H1 (cell line): ENCODE data around the gene PRG2. TPM values are rescaled to one million over a fixed set of nuclear protein-coding genes. Genes with fewer than 3 reads are reported as not detected.

Experiments
- CTCF ChIA-PET: fragments of 300-600 bp; sonication (Branson Sonifier 250); formaldehyde crosslinking; loops from one replicate; lab custom pipeline; 2021; ENCODE audit not compliant: partially characterized antibody; lab: Charles Lee
- POLR2A ChIA-PET: fragments of 300-600 bp; sonication (Branson Sonifier 250); formaldehyde crosslinking; loops from one replicate; lab custom pipeline; 2021; ENCODE audit warnings: inconsistent platforms; ENCODE audit not compliant: partially characterized antibody; lab: Charles Lee
- DNase-seq, 2 experiments: peaks; one replicate each; pipeline versions ENCODE4 v3.0.0 to v3.0.0-alpha.2; 2010 to 2022; ENCODE audit warnings: low spot score in 2 of 2, low read depth in 1 of 2, mixed read lengths in 1 of 2
- FAIRE-seq: peaks from 2 replicates; lab custom pipeline; 2011; peaks lifted over from hg19 to GRCh38; lab: Jason Lieb, UNC
- H2AFZ ChIP-seq: 2 replicates; pipeline ENCODE4 v1.8.1; 2012; ENCODE audit warnings: low read length, inconsistent platforms
- H2AK5ac ChIP-seq: 2 replicates; pipeline ENCODE4 v1.6.1; 2013; ENCODE audit warnings: low read depth, low read length
- H2BK120ac ChIP-seq: replicated peaks from 2 replicates; pipeline ENCODE3; 2013; ENCODE audit warnings: low read depth, low read length, inconsistent platforms
- H2BK12ac ChIP-seq: 2 replicates; pipeline ENCODE4 v1.6.1; 2013; ENCODE audit warnings: low read depth, low read length
- H2BK15ac ChIP-seq: 2 replicates; pipeline ENCODE4 v1.6.1; 2013; ENCODE audit warnings: low read length
- H2BK20ac ChIP-seq: 2 replicates; pipeline ENCODE4 v1.6.1; 2013; ENCODE audit warnings: low read length
- H2BK5ac ChIP-seq: 2 replicates; pipeline ENCODE4 v1.6.1; 2013; ENCODE audit warnings: low read depth, low read length
- H3K14ac ChIP-seq: 2 replicates; pipeline ENCODE4 v1.6.1; 2013; ENCODE audit warnings: inconsistent platforms; ENCODE audit not compliant: insufficient read length
- H3K18ac ChIP-seq: 2 replicates; pipeline ENCODE4 v1.6.1; 2013; ENCODE audit warnings: low read length; ENCODE audit errors: extremely low read depth
- H3K23ac ChIP-seq: 2 replicates; pipeline ENCODE4 v1.6.1; 2013; ENCODE audit warnings: inconsistent platforms; ENCODE audit not compliant: insufficient read length
- H3K23me2 ChIP-seq: 2 replicates; pipeline ENCODE4 v1.6.1; 2013; ENCODE audit warnings: low read depth, low read length
- H3K27ac ChIP-seq: 2 replicates; pipeline ENCODE4 v1.6.1; 2011; ENCODE audit warnings: low read depth, low read length, inconsistent platforms
- H3K27me3 ChIP-seq, 4 experiments: replicated peaks in 1 of 4; 1 replicate in 1 of 4; 2 replicates in 3 of 4; pipeline versions ENCODE4 v1.6.1 to v1.8.1; 2011 to 2013; ENCODE audit warnings: low read length in 3 of 4, mild to moderate bottlenecking in 3 of 4, inconsistent platforms in 2 of 4, mixed read lengths in 2 of 4, moderate library complexity in 1 of 4; ENCODE audit not compliant: control insufficient read depth in 3 of 4, insufficient read depth in 3 of 4; ENCODE audit errors: extremely low read depth in 1 of 4
- H3K36me3 ChIP-seq, 4 experiments: 2 replicates each; pipeline versions ENCODE4 v1.6.1 to v1.8.1; 2011 to 2013; ENCODE audit warnings: mild to moderate bottlenecking in 4 of 4, low read length in 3 of 4, moderate library complexity in 2 of 4, control low read depth in 1 of 4, inconsistent platforms in 1 of 4; ENCODE audit not compliant: insufficient read depth in 4 of 4, control insufficient read depth in 2 of 4
- H3K4ac ChIP-seq: replicated peaks from 2 replicates; pipeline ENCODE3; 2013; ENCODE audit warnings: low read length, low read depth, mixed read lengths, inconsistent platforms; ENCODE audit not compliant: insufficient read length
- H3K4me1 ChIP-seq, 4 experiments: replicated peaks in 1 of 4; 1 replicate in 1 of 4; 2 replicates in 3 of 4; pipeline versions ENCODE4 v1.6.1 to v1.8.1; 2011 to 2013; ENCODE audit warnings: low read length in 3 of 4, inconsistent platforms in 2 of 4, mixed read lengths in 1 of 4; ENCODE audit not compliant: insufficient read depth in 4 of 4, control insufficient read depth in 3 of 4
- H3K4me2 ChIP-seq, 2 experiments: 2 replicates each; pipeline versions ENCODE4 v1.6.1 to v1.8.1; 2011 to 2013; ENCODE audit warnings: low read depth in 2 of 2, low read length in 2 of 2, control low read depth in 1 of 2, inconsistent platforms in 1 of 2, mild to moderate bottlenecking in 1 of 2; ENCODE audit not compliant: insufficient read depth in 1 of 2
- H3K4me3 ChIP-seq, 4 experiments: fragments of 200-600, 300-600 bp in 1 of 4; sonication (generic), shearing (Covaris generic), sonication (Bioruptor Twin) in 1 of 4; 2 replicates each; pipeline versions ENCODE4 v1.5.1 to v1.8.1; 2011 to 2016; ENCODE audit warnings: low read length in 4 of 4, low read depth in 3 of 4, control low read depth in 2 of 4, inconsistent platforms in 2 of 4, mild to moderate bottlenecking in 2 of 4, mixed read lengths in 1 of 4, moderate library complexity in 1 of 4; ENCODE audit not compliant: insufficient read depth in 2 of 4; ENCODE audit errors: extremely low read depth in 1 of 4
- H3K56ac ChIP-seq: replicated peaks from 2 replicates; pipeline ENCODE3; 2013; ENCODE audit warnings: low read depth, mild to moderate bottlenecking, mixed read lengths, low read length, inconsistent platforms; ENCODE audit not compliant: insufficient read length
- H3K79me1 ChIP-seq: 2 replicates; pipeline ENCODE4 v1.6.1; 2013; ENCODE audit warnings: low read depth, low read length, control low read depth
- H3K79me2 ChIP-seq, 2 experiments: 2 replicates each; pipeline versions ENCODE4 v1.6.1 to v1.8.1; 2012 to 2013; ENCODE audit warnings: low read length in 2 of 2, mild to moderate bottlenecking in 2 of 2, inconsistent platforms in 1 of 2; ENCODE audit not compliant: insufficient read depth in 2 of 2, control insufficient read depth in 1 of 2
- H3K9ac ChIP-seq, 4 experiments: replicated peaks in 1 of 4; 1 replicate in 1 of 4; 2 replicates in 3 of 4; pipeline versions ENCODE4 v1.6.1 to v1.8.1; 2011 to 2013; ENCODE audit warnings: low read depth in 3 of 4, low read length in 3 of 4, control low read depth in 2 of 4, mild to moderate bottlenecking in 2 of 4, moderate library complexity in 2 of 4, inconsistent platforms in 1 of 4; ENCODE audit errors: extremely low read depth in 1 of 4
- H3K9me3 ChIP-seq, 2 experiments: 2 replicates each; pipeline versions ENCODE4 v1.6.1 to v1.8.1; 2012 to 2013; ENCODE audit warnings: mild to moderate bottlenecking in 2 of 2, moderate library complexity in 2 of 2, control low read depth in 1 of 2, inconsistent platforms in 1 of 2, low read depth in 1 of 2, low read length in 1 of 2, mixed read lengths in 1 of 2; ENCODE audit not compliant: insufficient read depth in 2 of 2
- H4K20me1 ChIP-seq, 2 experiments: replicated peaks in 1 of 2; 2 replicates each; pipeline versions ENCODE3 to v1.8.1; 2011 to 2013; ENCODE audit warnings: inconsistent platforms in 2 of 2, low read length in 2 of 2, mild to moderate bottlenecking in 1 of 2; ENCODE audit not compliant: insufficient read depth in 2 of 2, control insufficient read depth in 1 of 2
- H4K5ac ChIP-seq: 2 replicates; pipeline ENCODE4 v1.6.1; 2013; ENCODE audit warnings: low read length, low read depth, mixed read lengths, inconsistent platforms; ENCODE audit not compliant: insufficient read length
- H4K8ac ChIP-seq: 2 replicates; pipeline ENCODE4 v1.8.0; 2013; ENCODE audit warnings: mild to moderate bottlenecking, moderate library complexity, low read length, inconsistent platforms; ENCODE audit not compliant: insufficient read depth; ENCODE audit errors: extremely low read depth
- H4K91ac ChIP-seq: replicated peaks from 2 replicates; pipeline ENCODE3; 2013; ENCODE audit warnings: low read length, mixed read lengths, inconsistent platforms; ENCODE audit not compliant: insufficient read length
- BACH1 ChIP-seq: IDR thresholded peaks from 2 replicates; pipeline ENCODE4 v1.6.1; 2012; ENCODE audit warnings: low read length, improper control_type of control experiment
- CBX5 ChIP-seq: fragments of 300-800, 300-1000 bp; sonication (generic); IDR thresholded peaks from 2 replicates; pipeline ENCODE4 v1.7.1; 2016; ENCODE audit warnings: antibody characterized with exemption, low read length, low read depth
- CHD2 ChIP-seq: IDR thresholded peaks from 2 replicates; pipeline ENCODE4 v1.6.1; 2012; ENCODE audit warnings: low read length, improper control_type of control experiment
- E2F6 ChIP-seq: IDR thresholded peaks from 2 replicates; pipeline ENCODE4 v1.6.1; 2012; ENCODE audit warnings: inconsistent platforms
- KDM4A ChIP-seq: IDR thresholded peaks from one replicate; pipeline ENCODE4 v1.7.1; 2012; ENCODE audit warnings: low read depth, mild to moderate bottlenecking, moderate library complexity, low read length, inconsistent platforms; ENCODE audit not compliant: severe bottlenecking
- KDM5A ChIP-seq: fragments of 200-600 bp; IDR thresholded peaks from 2 replicates; pipeline ENCODE4 v1.7.1; 2012; ENCODE audit warnings: mild to moderate bottlenecking, low read length, inconsistent platforms, mixed read lengths
- RFX5 ChIP-seq: IDR thresholded peaks from 2 replicates; pipeline ENCODE4 v1.6.1; 2011; ENCODE audit warnings: low read depth, low read length, improper control_type of control experiment, borderline replicate concordance
- SAP30 ChIP-seq: fragments of 300-600 bp; sonication (generic); IDR thresholded peaks from 2 replicates; pipeline ENCODE4 v1.7.1; 2012; ENCODE audit warnings: low read length, moderate library complexity, mild to moderate bottlenecking, inconsistent platforms; ENCODE audit not compliant: insufficient read depth, insufficient replicate concordance
- SIRT6 ChIP-seq: IDR thresholded peaks from one replicate; pipeline ENCODE4 v1.7.1; 2012; ENCODE audit warnings: low read length, inconsistent platforms
- SP1 ChIP-seq: IDR thresholded peaks from 2 replicates; pipeline ENCODE4 v1.6.1; 2011; ENCODE audit warnings: low read depth, low read length
- SP2 ChIP-seq: IDR thresholded peaks from 2 replicates; pipeline ENCODE4 v1.6.1; 2012; ENCODE audit warnings: mild to moderate bottlenecking, low read length, inconsistent platforms
- USF2 ChIP-seq: IDR thresholded peaks from 2 replicates; pipeline ENCODE4 v1.6.1; 2011; ENCODE audit warnings: low read length, improper control_type of control experiment
- WGBS, 2 experiments: shearing (Covaris generic) in 1 of 2; methylation state at CpG; one replicate each; pipeline versions ENCODE4 v1.1.6 to v1.1.7; 2013 to 2015; ENCODE audit warnings: low lambda C conversion rate in 2 of 2, mixed read lengths in 2 of 2, inconsistent platforms in 1 of 2, low coverage in 1 of 2, missing lambda C conversion rate in 1 of 2; ENCODE audit not compliant: insufficient replicate concordance in 2 of 2, insufficient coverage in 1 of 2, insufficient read length in 1 of 2; ENCODE audit errors: extremely low coverage in 1 of 2, missing lambda C conversion rate in 1 of 2; 5-methylcytosine and 5-hydroxymethylcytosine counted together
- polyA plus RNA-seq, 7 experiments: library from polyadenylated mRNA; depleted of rRNA in 3 of 7; stranded (reverse) in 5 of 7; unstranded in 2 of 7; fragments of >200 nt in 5 of 7; fragments of 200-250 nt in 2 of 7; gene quantifications; 1 replicate in 5 of 7; 2 replicates in 1 of 7; 4 replicates in 1 of 7; pipeline versions ENCODE4 v1.2.1 to v1.2.3, GENCODE V29; 2011 to 2013; ENCODE audit warnings: missing spikeins in 2 of 7, mixed read lengths in 2 of 7
- total RNA-seq: library from RNA; stranded (reverse); fragmentation: NEBNext Ultra II Directional; extraction: Animal tissue kit (Norgen Biotek cat#: 25700); gene quantifications from 2 replicates; pipeline ENCODE4 v1.2.1, GENCODE V29; 2021

The PRG2 gene
- total and polyA plus RNA-seq, 2 of the 8 experiments (the other 6 are each of a cell fraction or from before 2014, with no cell fraction given) = 0.32 TPM; not detected in 1

GRCh38 chr11:57361926-57362325, 28.5 kb downstream of the PRG2 start:
- POLR2A ChIA-PET = interaction anchor here (1.0 to 2.9 kb wide), 3 partner anchors 36 to 290 kb away, joined by 3 to 10 read pairs (median 5); partner anchors contain the start of gene TNKS1BP1
- TF ChIP-seq SIRT6 (no peak), SAP30 (no peak), USF2 (no peak), RFX5 (no peak), SP2 (no peak), KDM4A (no peak), CBX5 (no peak), KDM5A (no peak), BACH1 (no peak), E2F6 (no peak), SP1 (no peak), CHD2 (no peak)

More at GRCh38 chr11:57361926-57362325, 28.5 kb downstream of the PRG2 start:
- DNase-seq = no peak
- Histone ChIP-seq H2BK120ac (no peak overlapping the region), H3K4me1 (peaks cover 9 to 24% (median 11%) of the 10 kb centered on the region in 4 experiments), H2BK20ac (no peak overlapping the region), H3K18ac (no peak overlapping the region), H4K5ac (no peak overlapping the region), H4K20me1 (no peaks in the 10 kb centered on the region), H2AK5ac (no peak overlapping the region), H2BK5ac (no peak overlapping the region), H2BK15ac (no peak overlapping the region), H3K79me1 (no peaks in the 10 kb centered on the region), H3K14ac (no peak overlapping the region), H3K4ac (no peak overlapping the region), H2BK12ac (no peak overlapping the region), H3K9ac (no peak overlapping the region), H3K4me2 (no peak overlapping the region), H4K91ac (no peak overlapping the region), H3K23ac (no peak overlapping the region), H2AFZ (no peak overlapping the region), H3K4me3 (no peak overlapping the region), H3K36me3 (no peaks in the 10 kb centered on the region), H3K23me2 (no peaks in the 10 kb centered on the region), H3K79me2 (no peaks in the 10 kb centered on the region), H4K8ac (no peak overlapping the region), H3K27me3 (no peaks in the 10 kb centered on the region; a peak in 1 of 7 replicates), H3K56ac (no peak overlapping the region), H3K27ac (no peak overlapping the region), H3K9me3 (no peaks in the 10 kb centered on the region)
- no peak for FAIRE-seq
- CTCF ChIA-PET = interaction anchor here (1.0 to 4.9 kb wide), 7 partner anchors 9 to 166 kb away, joined by 3 to 24 read pairs (median 5); no protein-coding TSS in a partner anchor
- WGBS, 2 experiments = 87% methylated on average over 3 of the region's 3 CpGs; no CpG with 5 or more reads in 1 of the 2 experiments
